Measurements from ENCODE around the gene CBLN1. TPM values are rescaled to one million over a fixed set of nuclear protein-coding genes. Genes with fewer than 3 reads are reported as not detected.

The CBLN1 gene
- total and polyA plus RNA-seq, 2 donors from 2014 or later = 0.25 to 0.73 TPM

DNA sequence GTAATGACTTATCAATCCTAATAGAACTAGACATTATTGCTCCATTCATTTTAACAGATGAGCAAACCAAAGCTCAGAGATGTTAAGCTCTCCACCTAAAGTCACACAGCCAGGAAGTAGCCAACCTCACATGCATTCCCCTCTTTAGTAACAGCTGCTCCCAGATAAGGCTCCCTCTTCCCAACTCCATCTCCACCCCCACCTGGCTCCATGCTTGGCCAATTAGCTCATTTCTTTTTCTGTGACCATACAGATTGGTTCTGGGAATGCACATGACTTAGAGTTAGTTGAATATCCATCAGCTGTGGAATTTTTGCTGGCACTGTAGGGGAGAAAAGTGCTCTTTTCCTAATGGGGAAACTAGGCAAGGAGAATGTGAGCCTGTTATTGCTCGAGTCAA is 13.0 kb downstream of the CBLN1 start:
- H3K4me1 ChIP-seq (ENCODE audit: control insufficient read depth in 2 of 3, insufficient read depth in 2 of 3, low read depth in 1 of 3, low read length in 3 of 3) = no peaks in the 10 kb centered on the region
- TF ChIP-seq, protein P1, sequence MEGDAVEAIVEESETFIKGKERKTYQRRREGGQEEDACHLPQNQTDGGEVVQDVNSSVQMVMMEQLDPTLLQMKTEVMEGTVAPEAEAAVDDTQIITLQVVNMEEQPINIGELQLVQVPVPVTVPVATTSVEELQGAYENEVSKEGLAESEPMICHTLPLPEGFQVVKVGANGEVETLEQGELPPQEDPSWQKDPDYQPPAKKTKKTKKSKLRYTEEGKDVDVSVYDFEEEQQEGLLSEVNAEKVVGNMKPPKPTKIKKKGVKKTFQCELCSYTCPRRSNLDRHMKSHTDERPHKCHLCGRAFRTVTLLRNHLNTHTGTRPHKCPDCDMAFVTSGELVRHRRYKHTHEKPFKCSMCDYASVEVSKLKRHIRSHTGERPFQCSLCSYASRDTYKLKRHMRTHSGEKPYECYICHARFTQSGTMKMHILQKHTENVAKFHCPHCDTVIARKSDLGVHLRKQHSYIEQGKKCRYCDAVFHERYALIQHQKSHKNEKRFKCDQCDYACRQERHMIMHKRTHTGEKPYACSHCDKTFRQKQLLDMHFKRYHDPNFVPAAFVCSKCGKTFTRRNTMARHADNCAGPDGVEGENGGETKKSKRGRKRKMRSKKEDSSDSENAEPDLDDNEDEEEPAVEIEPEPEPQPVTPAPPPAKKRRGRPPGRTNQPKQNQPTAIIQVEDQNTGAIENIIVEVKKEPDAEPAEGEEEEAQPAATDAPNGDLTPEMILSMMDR (IDR thresholded peaks at IDR 0.05; ENCODE audit: borderline replicate concordance, extremely low read depth, insufficient read depth) = no peak
- H3K27ac ChIP-seq (ENCODE audit: low read depth in 2 of 2, low read length in 2 of 2) = no peak overlapping the region
- H3K9ac ChIP-seq (ENCODE audit: low read length in 3 of 3) = no peak overlapping the region
- H3K36me3 ChIP-seq (ENCODE audit: control insufficient read depth in 2 of 3, insufficient read depth in 3 of 3, low read length in 3 of 3) = no peaks in the 10 kb centered on the region
- H3K27me3 ChIP-seq (ENCODE audit: control insufficient read depth, insufficient read depth, low read length) = no peaks in the 10 kb centered on the region
- intact Hi-C loops (cut with DNase I) = no loop called here
- DNase-seq = no peak
- no peak for FAIRE-seq
- H3K4me3 ChIP-seq (ENCODE audit: low read length in 3 of 3) = no peak overlapping the region
- H3K9me3 ChIP-seq (ENCODE audit: control insufficient read depth in 2 of 3, insufficient read depth in 1 of 3, low read length in 3 of 3) = peaks cover 0 to 8% (median 0%) of the 10 kb centered on the region in 3 donors

DNA sequence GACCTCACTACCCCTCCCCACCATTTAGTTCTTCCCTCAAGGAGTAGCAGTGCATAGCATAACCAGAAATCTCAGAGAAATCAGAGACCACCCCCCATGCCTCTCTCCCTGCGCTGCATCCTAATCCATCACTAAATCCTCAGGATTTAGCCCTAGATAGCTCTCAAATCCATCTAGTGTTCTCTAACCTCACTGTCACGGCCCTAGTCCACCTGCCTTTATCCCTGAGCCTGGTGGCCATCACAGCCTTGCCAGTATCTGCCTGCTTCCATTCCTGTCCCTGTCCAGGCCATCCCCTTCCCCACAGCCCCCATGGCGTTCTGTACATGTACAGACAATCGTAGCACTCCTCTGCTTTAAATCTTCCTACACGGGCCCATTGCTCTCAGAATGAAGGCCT is 19.1 kb downstream of the CBLN1 start:
- Histone ChIP-seq H3K27ac (ENCODE audit: low read depth in 2 of 2, low read length in 2 of 2) (no peak overlapping the region), H3K4me3 (ENCODE audit: low read length in 3 of 3) (no peak overlapping the region), H3K36me3 (ENCODE audit: control insufficient read depth in 2 of 3, insufficient read depth in 3 of 3, low read length in 3 of 3) (no peaks in the 10 kb centered on the region), H3K9ac (ENCODE audit: low read length in 3 of 3) (no peak overlapping the region), H3K4me1 (ENCODE audit: control insufficient read depth in 2 of 3, insufficient read depth in 2 of 3, low read depth in 1 of 3, low read length in 3 of 3) (no peaks in the 10 kb centered on the region), H3K9me3 (ENCODE audit: control insufficient read depth in 2 of 3, insufficient read depth in 1 of 3, low read length in 3 of 3) (peaks cover 0 to 4% (median 1%) of the 10 kb centered on the region in 3 donors), H3K27me3 (ENCODE audit: control insufficient read depth, insufficient read depth, low read length) (no peaks in the 10 kb centered on the region)
- TF ChIP-seq, protein P1 (IDR thresholded peaks at IDR 0.05; ENCODE audit: borderline replicate concordance, extremely low read depth, insufficient read depth) = no peak
- DNase-seq (no peak), FAIRE-seq (no peak)
- intact Hi-C loops (cut with DNase I) = no loop called here

DNA sequence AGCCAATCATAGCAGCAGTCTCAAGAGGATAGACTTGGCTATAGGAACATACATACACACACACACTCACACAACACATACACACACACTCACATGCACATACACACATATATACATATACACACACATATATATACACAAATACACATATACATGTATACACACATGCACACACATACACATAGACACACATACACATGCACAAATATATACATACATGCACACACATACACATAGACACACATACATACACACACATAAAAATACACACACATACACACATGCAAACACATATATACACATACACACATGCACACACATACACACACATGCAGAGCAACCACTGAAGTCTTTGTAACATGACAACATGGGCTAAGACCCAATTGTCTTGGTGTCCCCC is 19.7 kb downstream of the CBLN1 start:
- Histone ChIP-seq H3K27ac (ENCODE audit: low read depth in 2 of 2, low read length in 2 of 2) (no peak overlapping the region), H3K4me3 (ENCODE audit: low read length in 3 of 3) (no peak overlapping the region), H3K9me3 (ENCODE audit: control insufficient read depth in 2 of 3, insufficient read depth in 1 of 3, low read length in 3 of 3) (peaks cover 0 to 4% (median 1%) of the 10 kb centered on the region in 3 donors), H3K36me3 (ENCODE audit: control insufficient read depth in 2 of 3, insufficient read depth in 3 of 3, low read length in 3 of 3) (no peaks in the 10 kb centered on the region), H3K27me3 (ENCODE audit: control insufficient read depth, insufficient read depth, low read length) (no peaks in the 10 kb centered on the region), H3K9ac (ENCODE audit: low read length in 3 of 3) (no peak overlapping the region), H3K4me1 (ENCODE audit: control insufficient read depth in 2 of 3, insufficient read depth in 2 of 3, low read depth in 1 of 3, low read length in 3 of 3) (no peaks in the 10 kb centered on the region)
- TF ChIP-seq, protein P1 (IDR thresholded peaks at IDR 0.05; ENCODE audit: borderline replicate concordance, extremely low read depth, insufficient read depth) = no peak
- FAIRE-seq (no peak), DNase-seq (no peak)
- intact Hi-C loops (cut with DNase I) = no loop called here

DNA sequence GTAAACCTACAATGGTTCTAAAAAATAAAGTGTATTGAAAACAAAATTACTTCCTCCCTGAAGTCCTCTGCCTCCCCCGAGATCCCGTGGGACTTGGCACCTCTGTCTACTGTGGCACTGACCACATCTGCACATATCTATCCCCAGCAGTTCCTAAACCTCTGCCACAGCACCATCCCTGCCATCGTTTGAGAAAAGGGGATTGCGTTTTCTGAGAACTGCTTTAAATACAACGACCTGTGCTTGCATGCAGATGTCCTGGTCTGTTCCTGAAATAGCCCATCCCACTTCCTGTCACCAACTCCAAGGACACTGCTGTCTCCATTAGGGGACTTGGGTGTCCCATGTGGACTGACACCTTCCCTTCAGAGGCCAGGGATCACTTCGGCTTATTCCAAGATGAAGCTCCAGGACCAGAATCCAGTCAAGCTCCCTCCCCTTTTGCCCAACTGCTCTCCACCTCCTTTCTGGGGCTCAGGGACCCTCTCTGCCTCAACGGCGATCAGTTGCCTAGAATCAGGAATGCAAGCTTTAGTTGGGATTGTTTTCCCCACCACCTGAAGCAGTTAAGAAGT is 20.6 kb downstream of the CBLN1 start:
- Histone ChIP-seq H3K4me1 (ENCODE audit: control insufficient read depth in 2 of 3, insufficient read depth in 2 of 3, low read depth in 1 of 3, low read length in 3 of 3) (no peaks in the 10 kb centered on the region), H3K9me3 (ENCODE audit: control insufficient read depth in 2 of 3, insufficient read depth in 1 of 3, low read length in 3 of 3) (peaks cover 0 to 4% (median 1%) of the 10 kb centered on the region in 3 donors), H3K4me3 (ENCODE audit: low read length in 3 of 3) (no peak overlapping the region), H3K9ac (ENCODE audit: low read length in 3 of 3) (no peak overlapping the region), H3K36me3 (ENCODE audit: control insufficient read depth in 2 of 3, insufficient read depth in 3 of 3, low read length in 3 of 3) (no peaks in the 10 kb centered on the region), H3K27me3 (ENCODE audit: control insufficient read depth, insufficient read depth, low read length) (no peaks in the 10 kb centered on the region), H3K27ac (ENCODE audit: low read depth in 2 of 2, low read length in 2 of 2) (no peak overlapping the region)
- TF ChIP-seq, protein P1 (IDR thresholded peaks at IDR 0.05; ENCODE audit: borderline replicate concordance, extremely low read depth, insufficient read depth) = no peak
- intact Hi-C loops (cut with DNase I) = no loop called here
- DNase-seq = no peak
- FAIRE-seq = no peak

All from kidney (tissue), 14 donors.